GM12801 (cell line): ENCODE data around the gene OR5M11.

Experiments
- CTCF ChIP-seq: IDR thresholded peaks from one replicate; pipeline ENCODE4 v1.5.1; 2011; ENCODE audit warnings: control low read depth; ENCODE audit not compliant: insufficient read length; ENCODE audit errors: extremely low read depth

OR5M11 gene

GRCh38 chr11:56543157-56543556, at the start of gene OR5M11:
TSS of gene OR5M11 (minus strand) at chr11:56543257. CDS start at chr11:56543257, 0 bp downstream.
- no peak for TF ChIP-seq CTCF

- no peak for TF ChIP-seq CTCF
Measured at GRCh38 chr11:56577621-56578020, 34.6 kb upstream of the OR5M11 start, which contains the start of gene OR5M10. TSS of gene OR5M10 (minus strand) at chr11:56577721. CDS start at chr11:56577721, 0 bp downstream.

- no peak for TF ChIP-seq CTCF
Measured at GRCh38 chr11:56558574-56558973, 15.5 kb upstream of the OR5M11 start.

- TF ChIP-seq CTCF, result no peak
Measured at GRCh38 chr11:56545531-56545930, 2.5 kb upstream of the OR5M11 start.

- TF ChIP-seq CTCF, result no peak
Measured at GRCh38 chr11:56543739-56544138, 682 bp upstream of the OR5M11 start.

GRCh38 chr11:56533054-56533740, 9.9 kb downstream of the OR5M11 start:
- no peak for TF ChIP-seq CTCF

- no peak for TF ChIP-seq CTCF
Measured at GRCh38 chr11:56531856-56532255, 11.2 kb downstream of the OR5M11 start.

- TF ChIP-seq CTCF, result no peak
Measured at GRCh38 chr11:56522008-56522407, 21.0 kb downstream of the OR5M11 start.
